Ectodermal cell (in vitro differentiated cells): Measurements from ENCODE around the gene KIRREL3.

ENCODE experiments used
- H3K27ac ChIP-seq: 2 replicates; pipeline ENCODE4 v1.7.0; 2013; ENCODE audit warnings: mild to moderate bottlenecking, low read depth, low read length; ENCODE audit not compliant: insufficient read depth, poor library complexity, severe bottlenecking
- H3K27me3 ChIP-seq: 2 replicates; pipeline ENCODE4 v1.7.0; 2013; ENCODE audit warnings: mild to moderate bottlenecking, low read length; ENCODE audit not compliant: insufficient read depth, control insufficient read depth, poor library complexity, severe bottlenecking
- H3K36me3 ChIP-seq: one replicate; pipeline ENCODE4 v1.7.0; 2013; ENCODE audit warnings: low read length; ENCODE audit not compliant: control insufficient read depth, insufficient read depth
- H3K4me1 ChIP-seq: one replicate; pipeline ENCODE4 v1.7.0; 2013; ENCODE audit warnings: low read length; ENCODE audit not compliant: control insufficient read depth, insufficient read depth
- H3K4me3 ChIP-seq: 2 replicates; pipeline ENCODE4 v1.7.0; 2013; ENCODE audit warnings: low read depth, low read length, control low read depth; ENCODE audit not compliant: insufficient read depth
- H3K9me3 ChIP-seq: 2 replicates; pipeline ENCODE4 v1.7.0; 2013; ENCODE audit warnings: mild to moderate bottlenecking, low read length, moderate library complexity; ENCODE audit not compliant: control insufficient read depth
- WGBS, 2 experiments: methylation state at CpG; one replicate each; pipeline ENCODE4 v1.1.7; 2013; ENCODE audit warnings: missing lambda C conversion rate in 2 of 2; 5-methylcytosine and 5-hydroxymethylcytosine counted together

Gene KIRREL3

DNA sequence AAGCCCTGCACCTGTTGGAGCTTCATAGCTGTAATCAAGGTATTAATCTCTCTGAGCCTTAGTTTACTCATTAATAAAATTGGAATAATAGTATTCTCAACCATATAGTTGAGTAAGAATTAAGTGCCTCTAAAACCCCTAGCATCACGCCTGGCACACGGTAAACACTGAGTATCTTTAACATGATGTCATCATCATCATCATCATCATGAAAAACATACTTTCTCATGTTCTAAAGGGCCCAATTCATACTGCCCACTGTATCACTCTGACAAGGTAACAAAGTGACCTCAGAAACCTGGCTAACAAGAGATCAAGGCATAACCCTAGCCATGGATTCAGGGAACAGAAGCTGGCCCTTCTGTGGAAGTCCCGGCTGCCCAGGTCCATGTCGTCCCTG, 58.4 kb downstream of the KIRREL3 start:
- Histone ChIP-seq H3K4me3 (no peak overlapping the region), H3K27ac (no peak overlapping the region), H3K4me1 (peaks cover 10% of the 10 kb centered on the region), H3K9me3 (no peaks in the 10 kb centered on the region), H3K36me3 (no peaks in the 10 kb centered on the region), H3K27me3 (no peaks in the 10 kb centered on the region)
- WGBS, 2 experiments: 93 to 96% methylated on average over 4 of the region's 4 CpGs

DNA sequence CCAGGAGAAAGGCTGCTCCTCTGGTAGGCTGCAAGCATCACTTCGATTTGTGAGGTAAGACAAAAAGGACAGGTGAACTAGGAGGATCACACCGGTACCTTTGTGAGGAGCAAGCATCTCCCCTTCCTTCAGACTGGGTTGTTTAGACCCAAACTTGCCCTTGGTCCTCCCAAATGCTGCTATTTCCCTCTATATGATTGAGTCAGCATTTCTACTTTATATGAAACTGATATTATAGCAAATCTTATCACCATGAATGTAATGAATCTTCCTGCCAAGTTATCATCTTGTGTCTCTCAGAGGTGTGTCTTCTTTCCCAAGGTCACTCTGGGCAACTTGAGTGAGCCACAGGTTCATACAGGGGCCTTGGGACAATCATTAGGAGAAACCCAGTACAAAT, 61.0 kb downstream of the KIRREL3 start:
- no peak overlapping the region for H3K4me3 ChIP-seq
- no peak overlapping the region for H3K27ac ChIP-seq
- H3K36me3 ChIP-seq: no peaks in the 10 kb centered on the region
- WGBS, 2 experiments: 86 to 89% methylated on average over 2 of the region's 2 CpGs
- H3K27me3 ChIP-seq: no peaks in the 10 kb centered on the region
- H3K4me1 ChIP-seq: peaks cover 3% of the 10 kb centered on the region
- H3K9me3 ChIP-seq: no peaks in the 10 kb centered on the region

DNA sequence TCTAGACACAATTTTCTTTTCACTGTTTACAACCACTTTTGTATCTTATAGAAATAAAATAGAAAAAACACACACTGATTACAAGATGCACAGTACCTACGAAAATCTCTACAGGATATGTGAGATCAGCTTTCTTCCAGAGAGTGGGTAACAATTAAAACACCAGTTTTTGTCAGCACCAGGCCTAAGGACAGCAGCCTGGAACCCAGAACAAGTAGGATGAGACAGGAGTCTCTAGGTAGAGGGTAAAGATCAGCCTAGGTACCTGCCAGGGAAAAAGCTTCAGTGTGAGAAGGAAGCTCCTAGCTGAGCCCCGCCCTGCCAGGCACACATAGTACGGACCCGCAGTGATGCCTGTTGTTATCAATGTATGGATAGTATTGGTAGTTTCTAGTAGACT, 61.9 kb downstream of the KIRREL3 start:
- H3K27ac ChIP-seq: no peak overlapping the region
- H3K4me3 ChIP-seq: no peak overlapping the region
- H3K27me3 ChIP-seq: no peaks in the 10 kb centered on the region
- no peaks in the 10 kb centered on the region for H3K36me3 ChIP-seq
- 95 to 96% methylated on average over 4 of the region's 4 CpGs for WGBS, 2 experiments
- no peaks in the 10 kb centered on the region for H3K9me3 ChIP-seq
- H3K4me1 ChIP-seq: no peaks in the 10 kb centered on the region

DNA sequence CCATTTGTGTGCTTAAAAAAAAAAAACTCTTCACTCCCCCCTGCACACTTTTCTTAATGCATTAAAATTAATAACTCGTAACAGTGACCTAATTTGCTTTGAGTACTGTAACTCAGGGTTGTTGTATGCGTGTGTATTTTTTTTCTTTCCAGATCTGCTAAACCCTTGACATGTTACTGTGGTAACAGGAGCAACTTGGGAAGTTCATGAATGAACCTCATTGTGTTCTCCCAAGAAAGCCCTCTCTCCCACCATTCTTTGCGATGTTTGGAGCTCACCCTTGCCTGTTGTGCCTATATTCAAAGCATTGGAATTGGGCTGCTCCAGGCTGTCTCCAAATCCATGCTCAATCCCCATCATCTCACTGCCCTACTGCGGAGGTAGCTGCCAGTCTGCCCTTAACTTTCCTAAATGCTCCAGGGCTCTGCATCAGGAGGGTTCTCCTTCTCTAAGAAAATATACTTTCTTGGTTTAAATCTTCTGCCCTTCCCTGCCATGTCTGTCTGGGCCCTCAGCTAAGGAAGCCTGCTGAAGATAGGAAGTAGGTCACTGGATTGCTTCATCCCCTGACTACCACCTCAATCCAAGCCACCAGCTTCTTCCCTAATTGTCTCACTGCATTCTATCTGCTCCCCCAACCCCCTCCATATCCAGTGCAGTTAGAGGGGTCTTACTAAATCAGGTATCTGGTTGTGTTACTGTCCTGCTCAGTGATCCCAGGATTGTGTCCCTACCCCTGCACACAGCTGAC, 70.3 kb downstream of the KIRREL3 start:
- Histone ChIP-seq H3K27me3 (no peaks in the 10 kb centered on the region), H3K36me3 (no peaks in the 10 kb centered on the region), H3K4me1 (no peaks in the 10 kb centered on the region), H3K27ac (no peak overlapping the region), H3K4me3 (no peak overlapping the region), H3K9me3 (no peaks in the 10 kb centered on the region)
- whole genome bisulfite sequencing, 2 experiments: 65 to 72% methylated on average over 3 to 4 of the region's 4 CpGs

DNA sequence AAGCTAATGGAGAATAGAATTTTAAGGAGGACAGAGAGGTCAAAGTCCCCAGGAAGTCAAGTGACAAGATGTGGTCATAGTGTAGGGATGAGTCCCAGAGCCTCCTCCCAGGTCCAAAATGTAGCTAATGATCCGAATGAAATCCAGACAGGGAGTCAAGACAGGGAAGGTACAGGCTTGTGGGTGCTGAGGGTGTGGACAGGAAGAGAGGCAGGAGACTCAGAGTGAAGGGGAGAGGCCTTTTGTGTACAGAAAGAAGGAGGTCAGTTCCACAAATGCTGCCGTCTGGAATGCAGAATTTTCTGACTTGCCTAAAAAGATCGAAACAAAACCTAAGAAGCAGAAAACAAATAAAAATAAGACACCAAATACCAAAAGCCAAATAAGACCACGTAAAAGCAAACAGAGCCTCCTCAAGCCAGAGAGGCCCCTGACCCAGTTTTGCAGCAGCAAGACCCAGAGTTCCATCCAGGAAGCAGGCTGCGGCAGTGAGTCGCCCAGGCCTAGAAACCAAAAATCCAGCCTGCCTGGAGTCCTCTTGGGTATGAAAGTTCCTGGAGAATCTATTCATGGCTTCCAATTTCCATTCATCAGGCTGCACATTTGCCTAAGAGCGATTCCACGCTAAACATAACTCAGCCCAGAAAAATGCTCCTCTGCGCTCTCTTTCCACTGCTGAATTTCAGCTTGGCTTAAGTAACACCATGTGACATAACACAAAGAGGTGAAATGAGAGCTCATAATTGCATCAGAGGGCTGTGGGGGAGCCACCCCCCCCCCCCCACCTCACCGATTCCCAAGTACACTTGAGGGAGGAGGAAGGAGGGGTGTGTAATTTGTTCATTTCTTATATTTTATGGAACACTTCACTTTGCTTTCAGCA, 71.2 kb downstream of the KIRREL3 start:
- Histone ChIP-seq H3K27ac (no peak overlapping the region), H3K27me3 (no peaks in the 10 kb centered on the region), H3K4me3 (no peak overlapping the region), H3K9me3 (no peaks in the 10 kb centered on the region), H3K36me3 (no peaks in the 10 kb centered on the region), H3K4me1 (no peaks in the 10 kb centered on the region)
- 81 to 82% methylated on average over 9 of the region's 10 CpGs for WGBS, 2 experiments

DNA sequence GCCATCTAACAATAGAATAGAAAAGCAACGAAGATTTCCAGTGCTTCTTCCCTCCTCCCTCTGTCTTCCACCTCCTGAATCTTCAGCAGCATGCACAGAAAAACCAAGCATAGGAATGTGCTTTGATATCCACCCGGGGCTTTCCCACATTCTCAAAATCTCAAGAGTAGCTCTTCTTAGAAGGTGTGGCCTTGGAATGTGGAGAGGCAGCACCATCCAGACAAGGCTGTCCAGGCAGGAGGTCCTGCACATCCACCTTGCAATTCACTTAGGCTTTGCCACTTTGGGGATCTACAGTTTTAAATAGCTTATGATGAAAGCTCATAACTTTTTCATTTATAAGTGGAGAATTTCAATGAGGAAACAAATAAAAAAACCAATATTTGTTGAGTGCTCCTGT, 72.9 kb downstream of the KIRREL3 start:
- Histone ChIP-seq H3K4me1 (no peaks in the 10 kb centered on the region), H3K27ac (no peak overlapping the region), H3K36me3 (no peaks in the 10 kb centered on the region), H3K27me3 (no peaks in the 10 kb centered on the region), H3K4me3 (no peak overlapping the region), H3K9me3 (no peaks in the 10 kb centered on the region)
- WGBS, 2 experiments: 76 to 77% methylated on average over 2 of the region's 2 CpGs

DNA sequence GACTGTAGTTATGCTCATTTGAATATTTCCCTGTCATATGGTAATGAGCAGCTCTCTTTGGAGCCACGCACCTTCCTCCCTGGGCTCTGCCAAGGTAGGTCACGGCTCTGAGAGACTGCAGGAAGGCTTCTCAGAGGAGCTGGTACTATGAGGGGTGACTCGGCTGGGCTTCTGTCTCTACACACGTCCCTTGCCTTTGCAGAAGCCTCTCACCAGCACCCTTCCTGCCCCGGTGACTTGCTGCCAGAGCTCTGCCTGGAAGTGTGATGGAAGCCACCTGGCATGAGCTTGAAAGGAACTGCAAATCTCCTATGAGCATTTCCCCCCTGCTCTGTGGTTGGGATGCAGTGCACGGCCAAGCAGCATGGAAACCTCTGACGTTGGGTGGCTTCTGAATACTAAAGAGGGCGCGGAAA, 74.2 kb downstream of the KIRREL3 start:
- 81 to 84% methylated on average over 9 of the region's 9 CpGs for WGBS, 2 experiments
- H3K9me3 ChIP-seq: no peaks in the 10 kb centered on the region

DNA sequence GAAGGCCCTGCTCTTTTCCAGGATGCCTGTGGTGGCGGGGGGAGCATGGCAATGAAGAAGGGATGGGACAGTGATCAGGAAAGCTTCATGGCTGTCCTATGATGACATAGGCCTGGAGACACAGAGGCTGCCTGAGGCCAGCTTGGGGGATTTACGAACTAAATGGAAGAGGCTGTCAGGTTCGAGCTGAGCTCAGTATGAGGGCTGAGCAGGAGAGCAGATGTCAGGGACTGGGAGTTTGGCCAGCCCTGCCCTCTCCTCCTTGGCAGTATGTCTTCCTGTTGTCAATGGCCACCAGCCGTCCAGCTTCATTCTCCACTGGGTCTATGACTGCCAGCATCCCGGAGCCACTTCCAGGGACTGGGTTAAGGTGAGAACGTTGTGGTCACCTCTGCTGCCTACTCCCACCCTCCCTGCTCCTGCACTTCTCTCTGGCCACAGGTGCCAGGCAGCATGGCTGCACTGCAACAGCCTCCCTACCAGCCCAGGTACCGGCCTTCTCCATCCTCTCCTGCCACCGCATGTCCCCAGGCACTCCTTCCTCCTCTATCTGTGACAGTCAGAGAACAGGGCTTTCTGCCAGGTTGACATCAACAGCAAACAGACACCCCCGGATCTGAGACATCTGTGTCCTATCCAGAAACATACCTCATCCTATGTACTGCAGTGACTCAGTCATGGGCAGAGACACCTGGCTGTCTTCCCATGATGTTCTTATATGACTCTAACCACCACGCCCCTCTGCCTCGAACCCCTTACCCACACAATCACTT, 75.1 kb downstream of the KIRREL3 start:
- Histone ChIP-seq H3K27me3 (no peaks in the 10 kb centered on the region), H3K9me3 (no peaks in the 10 kb centered on the region), H3K4me3 (no peak overlapping the region), H3K4me1 (no peaks in the 10 kb centered on the region), H3K27ac (no peak overlapping the region), H3K36me3 (no peaks in the 10 kb centered on the region)
- 92 to 94% methylated on average over 9 to 11 of the region's 11 CpGs for WGBS, 2 experiments

More for the DNA sequence above, 74.2 kb downstream of the KIRREL3 start:
- Histone ChIP-seq H3K27me3 (no peaks in the 10 kb centered on the region), H3K4me3 (no peak overlapping the region), H3K36me3 (no peaks in the 10 kb centered on the region), H3K4me1 (no peaks in the 10 kb centered on the region), H3K27ac (no peak overlapping the region)

DNA sequence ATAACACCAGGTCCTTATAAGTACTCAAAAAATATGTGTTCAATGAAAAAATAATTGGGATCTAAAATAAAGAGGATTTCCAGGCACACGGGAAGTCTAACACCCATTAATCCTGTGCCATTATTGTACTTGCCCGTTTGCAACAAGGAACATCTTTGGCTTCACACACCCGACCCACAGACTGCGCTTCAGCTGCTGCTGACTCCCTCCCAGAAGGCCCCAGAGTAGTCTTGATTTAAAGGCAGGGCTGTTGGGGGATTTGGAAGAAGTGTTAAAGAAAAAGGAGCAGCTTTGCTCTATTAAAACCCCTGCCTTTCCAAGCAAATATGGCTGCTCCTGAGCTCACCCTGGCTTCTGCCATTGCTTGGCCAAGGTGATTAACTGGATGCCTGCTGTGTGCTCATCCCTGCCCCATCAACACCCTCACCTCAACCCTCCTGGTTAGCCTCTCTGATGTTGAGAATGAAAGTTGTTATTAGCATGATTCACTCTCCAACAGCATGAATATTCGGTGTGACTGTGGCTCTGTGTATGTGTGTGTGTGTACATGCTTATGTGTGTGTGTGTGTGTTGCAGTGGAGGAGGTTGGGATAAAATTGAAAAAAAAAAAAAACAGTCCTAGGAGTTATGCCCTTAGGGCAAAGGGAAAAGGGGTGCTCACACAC, 76.1 kb downstream of the KIRREL3 start:
- Histone ChIP-seq H3K4me1 (no peaks in the 10 kb centered on the region), H3K9me3 (no peaks in the 10 kb centered on the region), H3K27me3 (no peaks in the 10 kb centered on the region), H3K36me3 (no peaks in the 10 kb centered on the region), H3K27ac (no peak overlapping the region), H3K4me3 (no peak overlapping the region)
- 87 to 90% methylated on average over 5 of the region's 5 CpGs for WGBS, 2 experiments
